Fibroblast of pulmonary artery (primary cell): ENCODE results near the gene KANK4.

Experiments
- DNase-seq: peaks from one replicate; pipeline ENCODE4 v3.0.0-alpha.2; 2010; ENCODE audit warnings: low read depth
- H3K4me3 ChIP-seq: replicated peaks from 2 replicates; pipeline ENCODE4 v1.5.1; 2011; ENCODE audit warnings: low read depth, mild to moderate bottlenecking, control low read depth, low read length, moderate library complexity
- TF ChIP-seq, protein P1 (sequence below): IDR thresholded peaks from 2 replicates; pipeline ENCODE4 v1.5.1; 2011; ENCODE audit warnings: mild to moderate bottlenecking, control low read depth, low read length, inconsistent platforms; ENCODE audit errors: missing control alignments

The KANK4 gene

DNA sequence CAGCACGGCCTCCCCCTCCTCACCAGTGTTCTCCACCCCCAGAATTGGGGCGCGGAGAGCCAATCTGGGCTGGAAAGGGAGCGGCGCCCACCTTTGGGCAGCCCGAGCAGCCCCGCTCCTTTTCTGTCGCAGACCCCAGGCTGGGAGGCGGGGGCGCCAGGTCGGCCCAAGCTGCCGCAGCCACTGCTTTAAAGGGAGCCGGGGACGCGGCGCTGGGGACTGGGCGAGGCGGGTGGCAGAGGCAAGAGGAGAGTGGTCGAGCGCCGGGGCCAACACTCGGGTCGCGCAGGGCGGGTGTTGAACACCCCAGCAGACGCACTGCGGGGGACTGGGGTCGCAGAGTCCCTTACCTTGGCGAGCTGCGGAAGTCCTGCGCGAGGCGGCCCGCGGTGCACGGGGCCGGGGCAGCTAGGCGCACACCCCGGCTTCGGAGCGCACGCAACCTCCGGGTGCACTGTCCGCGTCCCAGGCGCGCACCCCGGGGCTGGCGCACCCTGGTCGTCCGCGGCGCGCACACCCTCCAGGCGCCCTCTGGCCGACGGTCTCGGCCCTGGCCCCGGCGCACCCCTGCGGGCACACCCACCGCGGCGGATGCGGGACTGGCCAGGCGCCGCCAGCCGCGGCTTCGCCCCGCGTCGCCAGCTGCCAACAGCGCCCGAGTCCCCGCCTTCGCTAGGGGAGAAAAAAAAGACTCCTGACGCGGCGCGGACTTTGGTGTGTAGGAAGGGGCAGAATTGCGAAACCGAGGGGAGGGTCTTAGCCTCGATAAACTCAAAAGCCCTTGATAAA lies at the start of gene KANK4:
KANK4 (minus strand) TSS at position 679 of the 789 bp plus-strand sequence. CDS start 37,870 bp downstream, outside the sequence.
- no peak within 1 kb of the TSS for H3K4me3 ChIP-seq
- TF ChIP-seq, protein P1, sequence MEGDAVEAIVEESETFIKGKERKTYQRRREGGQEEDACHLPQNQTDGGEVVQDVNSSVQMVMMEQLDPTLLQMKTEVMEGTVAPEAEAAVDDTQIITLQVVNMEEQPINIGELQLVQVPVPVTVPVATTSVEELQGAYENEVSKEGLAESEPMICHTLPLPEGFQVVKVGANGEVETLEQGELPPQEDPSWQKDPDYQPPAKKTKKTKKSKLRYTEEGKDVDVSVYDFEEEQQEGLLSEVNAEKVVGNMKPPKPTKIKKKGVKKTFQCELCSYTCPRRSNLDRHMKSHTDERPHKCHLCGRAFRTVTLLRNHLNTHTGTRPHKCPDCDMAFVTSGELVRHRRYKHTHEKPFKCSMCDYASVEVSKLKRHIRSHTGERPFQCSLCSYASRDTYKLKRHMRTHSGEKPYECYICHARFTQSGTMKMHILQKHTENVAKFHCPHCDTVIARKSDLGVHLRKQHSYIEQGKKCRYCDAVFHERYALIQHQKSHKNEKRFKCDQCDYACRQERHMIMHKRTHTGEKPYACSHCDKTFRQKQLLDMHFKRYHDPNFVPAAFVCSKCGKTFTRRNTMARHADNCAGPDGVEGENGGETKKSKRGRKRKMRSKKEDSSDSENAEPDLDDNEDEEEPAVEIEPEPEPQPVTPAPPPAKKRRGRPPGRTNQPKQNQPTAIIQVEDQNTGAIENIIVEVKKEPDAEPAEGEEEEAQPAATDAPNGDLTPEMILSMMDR = no peak
- DNase-seq = no peak

DNA sequence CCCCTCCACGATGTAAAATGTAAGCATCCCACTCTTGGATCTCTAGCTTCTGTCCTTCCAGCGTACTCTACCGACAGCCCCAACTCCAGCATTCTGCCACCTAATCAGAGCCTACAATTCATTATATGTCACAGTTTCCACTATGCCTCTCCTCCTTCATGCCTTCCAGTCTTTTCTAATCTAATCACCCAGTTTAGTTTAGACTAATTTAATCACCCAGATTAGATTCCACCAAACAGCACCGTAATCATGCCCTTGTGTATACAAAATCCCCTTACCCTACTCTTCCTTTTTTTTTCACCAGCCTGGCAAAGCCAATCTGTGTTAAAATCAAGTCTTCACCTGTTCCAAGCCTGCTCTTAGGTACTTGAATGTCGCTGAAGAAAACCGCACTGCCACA lies 49.8 kb upstream of the KANK4 start:
- TF ChIP-seq, protein P1 = no peak
- DNase-seq = no peak
- H3K4me3 ChIP-seq = no peak overlapping the region

DNA sequence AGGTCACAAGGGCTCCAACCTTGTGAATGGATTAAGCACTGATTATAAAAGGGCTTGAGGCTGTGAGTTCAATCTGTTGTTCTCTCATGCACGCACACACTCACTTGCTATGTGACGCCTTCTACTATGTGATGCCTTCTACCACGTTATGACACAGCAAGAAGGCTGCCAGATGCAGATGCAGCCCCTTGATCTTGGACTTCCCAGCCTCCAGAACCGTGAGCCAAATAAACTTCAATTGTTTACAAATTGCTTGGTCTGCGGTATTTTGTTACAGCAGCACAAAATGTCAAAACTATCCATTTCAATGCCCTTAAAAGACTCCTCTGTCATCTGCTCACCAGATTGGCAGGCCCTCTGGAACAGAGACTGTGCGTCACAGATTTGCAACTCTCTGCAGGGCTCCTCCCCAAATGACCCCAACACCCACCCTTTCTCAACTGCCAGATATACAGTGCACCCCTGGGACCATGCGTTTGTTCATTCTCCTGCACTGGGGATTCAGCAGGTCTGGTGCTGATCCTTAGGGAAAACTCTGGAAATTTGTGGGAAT lies 47.8 kb upstream of the KANK4 start:
- H3K4me3 ChIP-seq = no peak overlapping the region
- no peak for DNase-seq
- TF ChIP-seq, protein P1 = no peak

DNA sequence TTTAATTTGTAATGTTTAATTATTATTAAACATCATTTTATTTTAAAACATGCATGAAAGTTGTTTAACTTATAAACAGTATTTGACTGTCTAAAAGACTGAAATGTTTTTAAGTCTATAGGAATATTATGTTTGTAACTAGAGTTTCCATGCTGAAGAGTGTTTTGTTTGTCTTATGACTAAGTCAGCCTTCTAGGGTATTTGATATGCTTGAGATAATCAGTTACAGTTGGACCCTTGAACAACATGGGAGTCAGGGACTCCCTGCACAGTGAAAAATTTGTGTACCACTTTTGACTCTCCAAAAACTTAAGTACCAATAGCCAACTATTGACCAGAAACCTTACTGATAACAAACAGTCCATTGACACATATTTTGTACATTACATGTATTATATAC lies 45.5 kb upstream of the KANK4 start:
- TF ChIP-seq, protein P1 = no peak
- H3K4me3 ChIP-seq = no peak overlapping the region
- DNase-seq = no peak

DNA sequence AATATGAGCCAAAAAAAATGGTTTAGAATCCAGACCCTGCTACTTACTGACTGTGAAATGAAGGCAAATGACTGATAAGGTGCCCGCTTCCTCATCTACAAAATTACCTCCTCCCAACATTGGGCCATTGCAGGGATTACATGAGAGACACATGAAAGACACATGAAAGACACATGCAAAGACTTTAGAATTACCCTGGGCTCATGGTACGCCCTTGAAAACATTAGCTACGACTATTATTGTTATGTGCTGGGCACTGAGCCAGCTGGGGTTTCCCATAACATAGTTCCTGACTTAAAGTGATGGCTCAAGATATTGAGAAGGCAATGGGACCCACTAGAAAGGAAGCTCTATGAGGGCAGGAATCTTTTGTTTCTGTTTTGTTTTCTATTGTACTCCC lies 43.7 kb upstream of the KANK4 start:
- TF ChIP-seq, protein P1 = no peak
- H3K4me3 ChIP-seq = no peak overlapping the region
- no peak for DNase-seq

DNA sequence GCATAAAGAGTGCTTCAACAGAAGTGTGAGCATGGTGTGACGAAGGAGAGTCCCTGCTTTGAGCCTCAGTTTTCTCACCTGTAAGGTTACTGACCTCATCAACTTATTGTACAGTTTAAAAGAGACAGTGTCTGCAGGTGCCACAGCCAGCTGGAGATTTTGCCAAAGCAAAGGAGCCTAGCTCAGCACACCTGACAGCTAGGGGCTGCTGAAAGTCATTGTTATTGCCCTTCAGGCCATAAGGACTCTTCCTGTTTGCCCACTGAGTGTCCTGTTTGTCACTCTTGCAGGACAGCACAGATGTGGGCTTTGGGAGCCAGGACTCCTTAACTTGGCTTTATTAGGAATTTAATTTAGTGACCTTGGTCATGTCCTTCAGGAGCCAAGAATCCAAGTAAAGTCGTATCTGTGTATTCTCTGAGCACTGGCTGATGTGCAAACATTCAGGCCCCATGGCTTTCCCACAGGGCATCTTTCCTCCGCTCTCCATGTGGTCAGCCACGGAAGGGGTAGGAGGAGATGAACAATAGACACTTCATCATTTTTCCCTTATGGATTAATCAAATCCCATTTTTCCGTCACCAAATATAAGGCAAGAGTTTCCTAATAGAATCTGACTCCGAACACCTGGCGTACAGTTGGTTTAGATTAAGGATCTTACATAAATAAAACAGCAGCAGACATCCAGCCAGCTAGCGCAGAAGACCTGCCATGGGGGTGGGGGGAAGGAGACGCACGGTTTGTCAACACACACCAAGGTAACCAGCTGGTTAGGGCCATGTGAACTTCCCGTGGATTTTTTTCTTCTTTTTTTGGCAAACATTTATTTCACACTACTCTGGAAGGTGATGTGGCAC lies 43.1 kb upstream of the KANK4 start:
- DNase-seq = no peak
- TF ChIP-seq, protein P1 = no peak
- no peak overlapping the region for H3K4me3 ChIP-seq
